GM12892 (cell line): ENCODE results near the gene SEC24C.

Source experiments
- POLR2A ChIP-seq: IDR thresholded peaks from 2 replicates; pipeline ENCODE4 v1.6.1; 2011; ENCODE audit warnings: low read depth, low read length, control low read depth
- POLR2AphosphoS5 ChIP-seq: IDR thresholded peaks from 2 replicates; pipeline ENCODE4 v1.6.1; 2011; ENCODE audit warnings: low read depth, low read length, control low read depth

- peak; percentile 95 for TF ChIP-seq POLR2A
- peak; percentile 90 for TF ChIP-seq POLR2AphosphoS5
These were observed 37.9 kb downstream of the SEC24C start, which contains the start of gene CHCHD1 for GRCh38 chr10:73781879-73782748.
